Psoas muscle (tissue), 8 donors: ENCODE measurements around the gene CLPSL2. TPM values are rescaled to one million over a fixed set of nuclear protein-coding genes. Genes with fewer than 3 reads are reported as not detected.

ENCODE experiments used
- ATAC-seq, 4 donors: fragments of 200-7000 bp; cut with Tn5 transposase; one replicate each; pipeline ENCODE4 v1.9.1; 2020; ENCODE audit warnings: moderate library complexity in 3 of 4, mild to moderate bottlenecking in 2 of 4
- DNase-seq, 2 donors: peaks; one replicate each; pipeline ENCODE4 v3.0.0-alpha.2; 2020
- H3K27ac ChIP-seq: fragments of 200-600 bp; one replicate; pipeline ENCODE4 v1.8.0; 2022
- H3K27me3 ChIP-seq, 3 donors: fragments of 200-600 bp in 1 of 3; one replicate each; pipeline versions ENCODE4 v1.6.1 to v1.8.0; 2013 to 2022; ENCODE audit warnings: low read length in 2 of 3, mild to moderate bottlenecking in 2 of 3, moderate library complexity in 1 of 3; ENCODE audit not compliant: insufficient read depth in 3 of 3
- H3K36me3 ChIP-seq, 2 donors: fragments of 200-600 bp in 1 of 2; one replicate each; pipeline versions ENCODE4 v1.6.1 to v1.8.0; 2013 to 2022; ENCODE audit warnings: low read depth in 1 of 2, mild to moderate bottlenecking in 1 of 2, moderate library complexity in 1 of 2; ENCODE audit not compliant: insufficient read depth in 1 of 2
- H3K4me1 ChIP-seq: fragments of 200-600 bp; one replicate; pipeline ENCODE4 v1.8.0; 2022
- H3K4me3 ChIP-seq: fragments of 200-600 bp; one replicate; pipeline ENCODE4 v1.8.0; 2022; ENCODE audit warnings: mild to moderate bottlenecking
- H3K9me3 ChIP-seq: fragments of 200-600 bp; one replicate; pipeline ENCODE4 v1.8.0; 2022
- CTCF ChIP-seq: fragments of 200-600 bp; IDR thresholded peaks from one replicate; pipeline ENCODE4 v1.8.0; 2022; ENCODE audit warnings: antibody characterized with exemption
- WGBS, 3 donors: extraction: QIAGEN DNeasy Blood & Tissue Kit; methylation state at CpG; one replicate each; pipeline versions ENCODE4 v1.1.6 to v1.1.7; 2013; 5-methylcytosine and 5-hydroxymethylcytosine counted together
- intact Hi-C, 2 donors: fragments of 100-400 bp; cut with DNase I; formaldehyde crosslinking; loops; one replicate each; pipeline versions ENCODE4 v1.11.0 to v1.14.2; 2022
- polyA plus RNA-seq, 3 donors: library from polyadenylated mRNA; stranded (reverse); fragments of 200-250 nt; gene quantifications; one replicate each; pipeline ENCODE4 v1.2.3, GENCODE V29; 2013
- total RNA-seq, 4 donors: library from RNA; stranded (reverse); fragmentation: NEBNext Ultra II Directional in 2 of 4; extraction: Animal tissue kit (Norgen Biotek cat#: 25700) in 2 of 4; gene quantifications; one replicate each; pipeline versions ENCODE4 v1.2.1 to v1.2.4, GENCODE V29; 2021 to 2023
- donor health status: healthy with polysubstance abuse.
- donor health status: DM: no; HTN: no; CAD: no; lungs with moderate emphysema.
- donor health status: Bipolar disorder and iron deficiency.
- donor health status: healthy.
- donor health status: DM: yes; HTN: yes; CAD: no.
- donor health status: DM: no; HTN: no; CAD: no.
- donor health status: DM: no; HTN: no; CAD: no.
- donor health status: DM: yes; HTN: yes; CAD: no.

The CLPSL2 gene
- total and polyA plus RNA-seq, 7 donors, result not detected

- 49 to 60% (median 49%) methylated on average over 10 of the region's 10 CpGs for WGBS, 3 donors
- no peak overlapping the region for H3K27ac ChIP-seq
- H3K36me3 ChIP-seq, result no peaks in the 10 kb centered on the region
- H3K9me3 ChIP-seq, result no peaks in the 10 kb centered on the region
- H3K4me1 ChIP-seq, result no peaks in the 10 kb centered on the region
- ATAC-seq (no peak), DNase-seq (no peak)
- H3K27me3 ChIP-seq, result peaks cover 0 to 31% (median 0%) of the 10 kb centered on the region in 3 donors
- intact Hi-C loops, result no loop called here
- H3K4me3 ChIP-seq, result no peak overlapping the region
- TF ChIP-seq CTCF, result no peak
These were observed 18.8 kb upstream of the CLPSL2 start for GRCh38 chr6:35757456-35758123.

GRCh38 chr6:35759426-35759825 lies 17.0 kb upstream of the CLPSL2 start:
- no peak for TF ChIP-seq CTCF
- DNase-seq, result no peak
- WGBS, 3 donors, result 76 to 85% (median 77%) methylated on average over 3 of the region's 3 CpGs
- H3K27ac ChIP-seq, result no peak overlapping the region
- H3K36me3 ChIP-seq, result no peaks in the 10 kb centered on the region
- intact Hi-C loops, result no loop called here
- ATAC-seq, result no peak
- peaks cover 0 to 49% (median 1%) of the 10 kb centered on the region in 3 donors for H3K27me3 ChIP-seq
- H3K9me3 ChIP-seq, result no peaks in the 10 kb centered on the region
- no peaks in the 10 kb centered on the region for H3K4me1 ChIP-seq
- no peak overlapping the region for H3K4me3 ChIP-seq

GRCh38 chr6:35765739-35766138 lies 10.7 kb upstream of the CLPSL2 start:
- H3K9me3 ChIP-seq, result no peaks in the 10 kb centered on the region
- no peak for TF ChIP-seq CTCF

GRCh38 chr6:35769211-35769610 lies 7.2 kb upstream of the CLPSL2 start:
- 79 to 85% (median 80%) methylated on average over 4 of the region's 4 CpGs for WGBS, 3 donors
- no peak overlapping the region for H3K4me3 ChIP-seq
- no peak overlapping the region for H3K27ac ChIP-seq
- H3K9me3 ChIP-seq, result no peaks in the 10 kb centered on the region
- intact Hi-C loops, result no loop called here
- TF ChIP-seq CTCF, result no peak
- DNase-seq (no peak), ATAC-seq (no peak)
- peaks cover 0 to 28% (median 2%) of the 10 kb centered on the region in 3 donors for H3K27me3 ChIP-seq
- H3K4me1 ChIP-seq, result no peaks in the 10 kb centered on the region
- no peaks in the 10 kb centered on the region for H3K36me3 ChIP-seq

More at GRCh38 chr6:35765739-35766138, 10.7 kb upstream of the CLPSL2 start:
- intact Hi-C loops, result no loop called here
- WGBS, 3 donors, result 45 to 82% (median 80%) methylated on average over 23 of the region's 23 CpGs
- Histone ChIP-seq H3K4me1 (no peaks in the 10 kb centered on the region), H3K27ac (no peak overlapping the region), H3K36me3 (no peaks in the 10 kb centered on the region), H3K27me3 (peaks cover 0 to 57% (median 4%) of the 10 kb centered on the region in 3 donors), H3K4me3 (no peak overlapping the region)
- DNase-seq (no peak), ATAC-seq (no peak)

GRCh38 chr6:35771343-35771627 lies 5.1 kb upstream of the CLPSL2 start:
- no peaks in the 10 kb centered on the region for H3K36me3 ChIP-seq
- H3K9me3 ChIP-seq, result no peaks in the 10 kb centered on the region
- intact Hi-C loops, result no loop called here
- H3K27me3 ChIP-seq, result peaks cover 0 to 23% (median 3%) of the 10 kb centered on the region in 3 donors
- H3K27ac ChIP-seq, result no peak overlapping the region
- no peak for ATAC-seq
- 47 to 56% (median 56%) methylated on average over 5 of the region's 5 CpGs for WGBS, 3 donors
- no peak overlapping the region for H3K4me3 ChIP-seq
- DNase-seq, result no peak
- H3K4me1 ChIP-seq, result no peaks in the 10 kb centered on the region
- TF ChIP-seq CTCF, result no peak
